Measurements from ENCODE around the gene TP53I13. TPM values are rescaled to one million over a fixed set of nuclear protein-coding genes. Genes with fewer than 3 reads are reported as not detected.

Gene TP53I13
- total and polyA plus RNA-seq, 10 donors = 39.5 to 209 (median 72.0) TPM

DNA sequence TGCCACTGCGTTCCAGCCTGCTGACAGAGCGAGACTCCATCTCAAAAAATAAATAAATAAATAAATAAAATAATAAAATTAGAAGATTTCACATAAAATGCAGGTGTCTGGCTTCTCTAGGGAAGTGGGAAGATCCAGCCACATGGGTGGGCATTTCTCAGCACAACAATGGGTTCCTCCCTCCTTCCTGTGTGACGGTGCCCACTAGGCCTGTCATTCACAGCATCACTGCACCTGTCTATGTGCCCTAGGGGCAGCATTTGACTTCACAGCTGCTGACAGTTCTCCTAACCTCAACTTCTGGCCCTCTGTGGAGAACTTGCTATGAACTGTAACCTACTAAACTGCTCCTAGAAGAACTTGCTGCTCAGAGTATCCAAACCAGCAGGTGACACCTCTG is 4.7 kb upstream of the TP53I13 start:
- intact Hi-C loops (cut with DNase I; ENCODE audit: low total_unique reads) = no loop called here
- Histone ChIP-seq H3K36me3 (peaks cover 0 to 13% (median 0%) of the 10 kb centered on the region in 6 donors), H3K9me3 (no peaks in the 10 kb centered on the region), H3K4me1 (peaks cover 34 to 95% (median 85%) of the 10 kb centered on the region in 6 donors), H3K27ac (peak overlapping the region in 4 of 8 donors; percentile 23 to 91 (median 79)), H3K4me3 (no peak overlapping the region), H3K27me3 (replicated peaks in 1 of 7) (peaks cover 0 to 3% (median 0%) of the 10 kb centered on the region in 7 donors)
- peak; percentile 76 for DNase-seq
- WGBS, 5 donors = 77 to 89% (median 87%) methylated on average over 3 of the region's 3 CpGs
- TF ChIP-seq POLR2AphosphoS5 (IDR thresholded peaks at IDR 0.05) = peak in 1 of 3 donors; percentile 82
- peak in 3 of 11 experiments; percentile 19 to 28 (median 20) for TF ChIP-seq CTCF (IDR thresholded peaks at IDR 0.05 in 8 of 11, conservative IDR thresholded peaks at IDR 0.05 in 3 of 11)
- TF ChIP-seq POLR2A (IDR thresholded peaks at IDR 0.05) = no peak

- intact Hi-C loops (cut with DNase I; ENCODE audit: low total_unique reads) = no loop called here
- TF ChIP-seq POLR2A (IDR thresholded peaks at IDR 0.05) = no peak
- TF ChIP-seq CTCF (IDR thresholded peaks at IDR 0.05 in 8 of 11, conservative IDR thresholded peaks at IDR 0.05 in 3 of 11) = peak in 2 of 11 experiments; percentile 9 to 11
- peak; percentile 43 to 79 (median 66) for TF ChIP-seq POLR2AphosphoS5 (IDR thresholded peaks at IDR 0.05)
- Histone ChIP-seq H3K36me3 (peaks cover 0 to 13% (median 0%) of the 10 kb centered on the region in 6 donors), H3K9me3 (no peaks in the 10 kb centered on the region), H3K4me3 (peak overlapping the region; percentile 62 to 95 (median 75)), H3K27me3 (replicated peaks in 1 of 7) (peaks cover 0 to 3% (median 0%) of the 10 kb centered on the region in 7 donors), H3K4me1 (peaks cover 42 to 86% (median 78%) of the 10 kb centered on the region in 6 donors), H3K27ac (peak overlapping the region; percentile 80 to 93 (median 90))
- 9 to 14% (median 12%) methylated on average over 34 to 55 of the region's 55 CpGs for WGBS, 5 donors
- DNase-seq = peak; percentile 94
Observed at GRCh38 chr17:29565643-29566472, 2.6 kb upstream of the TP53I13 start.

GRCh38 chr17:29566473-29567303 is 1.8 kb upstream of the TP53I13 start, which contains the start of gene ABHD15:
Gene ABHD15 (minus strand): TSS chr17:29567037. CDS start chr17:29566966, 71 bp downstream.
- peaks cover 0 to 3% (median 0%) of the 10 kb centered on the region in 7 donors for H3K27me3 ChIP-seq (replicated peaks in 1 of 7)
- TF ChIP-seq POLR2A (IDR thresholded peaks at IDR 0.05) = peak in 1 of 3 donors; percentile 32
- no peak for TF ChIP-seq CTCF (IDR thresholded peaks at IDR 0.05 in 8 of 11, conservative IDR thresholded peaks at IDR 0.05 in 3 of 11)
- TF ChIP-seq POLR2AphosphoS5 (IDR thresholded peaks at IDR 0.05) = peak; percentile 74 to 82 (median 78)
- intact Hi-C loops (cut with DNase I; ENCODE audit: low total_unique reads) = no loop called here
- peaks cover 39 to 83% (median 72%) of the 10 kb centered on the region in 6 donors for H3K4me1 ChIP-seq
- 0 to 1% (median 0%) methylated on average over 18 to 94 of the region's 94 CpGs for WGBS, 5 donors
- peak within 1 kb of the TSS; percentile 80 to 93 (median 90) for H3K27ac ChIP-seq
- peaks cover 0 to 13% (median 0%) of the 10 kb centered on the region in 6 donors for H3K36me3 ChIP-seq
- no peaks in the 10 kb centered on the region for H3K9me3 ChIP-seq
- DNase-seq = peak; percentile 94
- H3K4me3 ChIP-seq = peak within 1 kb of the TSS; percentile 62 to 95 (median 75)

All from spleen (tissue), 11 donors.